Loucy (cell line): ENCODE results near the gene PKP2.

Experiments used
- CTCF ChIP-seq: fragments of 200-600 bp; sonication (generic); conservative IDR thresholded peaks from 2 replicates; pipeline ENCODE4 v1.5.1; 2014; ENCODE audit warnings: mild to moderate bottlenecking, antibody characterized with exemption, low read length
- EZH2phosphoT487 ChIP-seq: fragments of 200-600 bp; IDR thresholded peaks from 2 replicates; pipeline ENCODE4 v1.6.1; 2018; ENCODE audit warnings: antibody characterized with exemption, mild to moderate bottlenecking, moderate library complexity, borderline replicate concordance

- no peak for TF ChIP-seq CTCF
- TF ChIP-seq EZH2phosphoT487, result no peak
These were observed 43.2 kb upstream of the PKP2 start for GRCh38 chr12:32939801-32940200.
